GM12801 (cell line): ENCODE measurements around the gene DAAM1.

ENCODE experiments used
- TF ChIP-seq, protein P1 (sequence below): IDR thresholded peaks from one replicate; pipeline ENCODE4 v1.5.1; 2011; ENCODE audit warnings: control low read depth; ENCODE audit not compliant: insufficient read length; ENCODE audit errors: extremely low read depth

DAAM1 gene

DNA sequence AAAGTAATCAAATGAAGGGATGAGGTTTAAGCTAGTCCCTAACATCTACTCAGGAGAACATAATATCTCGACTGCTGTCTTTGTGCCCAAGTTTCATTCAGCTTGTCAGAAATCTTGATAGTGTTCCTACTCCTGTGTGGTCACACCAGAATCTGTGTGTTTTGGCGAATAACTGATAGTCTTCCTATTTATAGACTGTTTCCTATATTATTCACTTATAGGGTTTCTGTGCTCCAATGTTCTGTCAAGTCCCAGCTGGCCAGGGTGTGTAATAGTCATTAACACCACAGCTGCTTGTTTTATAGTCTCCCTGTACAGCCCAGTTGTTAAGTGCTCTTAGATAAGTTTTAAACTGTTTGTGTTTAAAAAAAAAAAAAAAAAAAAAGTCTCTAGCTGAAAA lies 230.8 kb downstream of the DAAM1 start:
- TF ChIP-seq, protein P1, sequence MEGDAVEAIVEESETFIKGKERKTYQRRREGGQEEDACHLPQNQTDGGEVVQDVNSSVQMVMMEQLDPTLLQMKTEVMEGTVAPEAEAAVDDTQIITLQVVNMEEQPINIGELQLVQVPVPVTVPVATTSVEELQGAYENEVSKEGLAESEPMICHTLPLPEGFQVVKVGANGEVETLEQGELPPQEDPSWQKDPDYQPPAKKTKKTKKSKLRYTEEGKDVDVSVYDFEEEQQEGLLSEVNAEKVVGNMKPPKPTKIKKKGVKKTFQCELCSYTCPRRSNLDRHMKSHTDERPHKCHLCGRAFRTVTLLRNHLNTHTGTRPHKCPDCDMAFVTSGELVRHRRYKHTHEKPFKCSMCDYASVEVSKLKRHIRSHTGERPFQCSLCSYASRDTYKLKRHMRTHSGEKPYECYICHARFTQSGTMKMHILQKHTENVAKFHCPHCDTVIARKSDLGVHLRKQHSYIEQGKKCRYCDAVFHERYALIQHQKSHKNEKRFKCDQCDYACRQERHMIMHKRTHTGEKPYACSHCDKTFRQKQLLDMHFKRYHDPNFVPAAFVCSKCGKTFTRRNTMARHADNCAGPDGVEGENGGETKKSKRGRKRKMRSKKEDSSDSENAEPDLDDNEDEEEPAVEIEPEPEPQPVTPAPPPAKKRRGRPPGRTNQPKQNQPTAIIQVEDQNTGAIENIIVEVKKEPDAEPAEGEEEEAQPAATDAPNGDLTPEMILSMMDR = no peak
